GM15510 (cell line): ENCODE measurements around the gene GPR4.

ENCODE experiments used
- POLR2A ChIP-seq: IDR thresholded peaks from 3 replicates; pipeline ENCODE4 v1.6.1; 2011; ENCODE audit warnings: borderline replicate concordance; ENCODE audit not compliant: insufficient read length; ENCODE audit errors: extremely low read depth

Gene GPR4

GRCh38 chr19:45553464-45553863 lies 48.5 kb downstream of the GPR4 start:
- no peak for TF ChIP-seq POLR2A

- no peak for TF ChIP-seq POLR2A
Observed at GRCh38 chr19:45547965-45548609, 53.9 kb downstream of the GPR4 start.

DNA sequence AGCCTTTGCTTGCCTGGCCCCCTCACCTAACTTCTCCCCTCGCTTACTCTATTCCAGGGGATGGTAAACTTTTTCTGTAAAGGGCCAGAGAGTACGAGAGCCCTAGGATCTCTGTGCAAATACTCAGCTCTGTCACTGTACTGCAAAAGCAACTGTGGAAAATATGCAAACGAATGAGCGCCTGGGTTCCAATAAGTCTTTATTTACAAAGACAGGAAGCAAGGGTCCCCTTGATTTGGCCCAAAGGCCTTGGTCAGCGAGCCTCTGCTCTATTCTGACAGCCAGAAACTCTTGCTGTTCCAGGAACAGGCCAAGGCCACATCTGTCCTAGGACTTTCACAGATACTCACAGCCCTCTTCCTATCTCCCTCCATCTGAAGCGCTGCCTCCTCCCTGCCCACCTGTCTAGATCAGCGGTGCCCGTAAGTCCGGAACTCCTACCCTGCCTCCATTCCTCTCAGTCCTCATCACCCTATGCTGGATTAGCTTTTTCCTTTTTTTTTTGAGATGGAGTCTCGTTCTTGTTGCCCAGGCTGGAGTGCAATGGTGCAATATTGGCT lies 54.7 kb downstream of the GPR4 start:
- TF ChIP-seq POLR2A, result no peak

DNA sequence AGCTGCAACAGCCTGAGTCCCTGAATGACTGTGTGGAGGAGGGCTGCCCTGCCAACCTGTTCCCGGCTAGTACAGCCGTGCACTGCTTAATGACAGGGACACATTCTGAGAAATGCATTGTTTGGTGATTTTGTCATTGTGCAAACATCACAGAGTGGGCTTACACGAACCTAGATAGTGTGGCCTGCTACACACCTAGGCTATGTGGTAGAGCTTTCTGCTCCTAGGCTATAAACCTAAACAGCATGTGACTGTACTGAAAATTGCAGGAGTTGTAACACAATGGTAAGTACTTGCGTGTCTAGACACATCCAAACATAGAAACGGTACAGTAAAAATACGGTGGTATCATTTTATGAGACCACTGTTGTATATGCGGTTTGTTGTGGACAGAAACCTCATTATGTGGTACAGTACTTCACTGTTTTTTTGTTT lies 59.8 kb downstream of the GPR4 start:
- no peak for TF ChIP-seq POLR2A
